HG02588 (cell line): Measurements from ENCODE around the gene UNC13B.

Experiments
- ATAC-seq: cut with Tn5 transposase; IDR thresholded peaks from one replicate; pipeline ENCODE4 v1.9.1; 2021; ENCODE audit warnings: mild to moderate bottlenecking, moderate library complexity; ENCODE audit not compliant: unreplicated experiment

Gene UNC13B

GRCh38 chr9:35415402-35416097 is 253.7 kb downstream of the UNC13B start:
- ATAC-seq = no peak

- ATAC-seq = no peak
Observed at GRCh38 chr9:35416098-35416427, 254.3 kb downstream of the UNC13B start.

GRCh38 chr9:35422346-35422745 is 260.5 kb downstream of the UNC13B start:
- ATAC-seq = no peak

- no peak for ATAC-seq
Observed at GRCh38 chr9:35422753-35423152, 260.9 kb downstream of the UNC13B start.

- no peak for ATAC-seq
Observed at GRCh38 chr9:35423499-35423898, 261.7 kb downstream of the UNC13B start.

DNA sequence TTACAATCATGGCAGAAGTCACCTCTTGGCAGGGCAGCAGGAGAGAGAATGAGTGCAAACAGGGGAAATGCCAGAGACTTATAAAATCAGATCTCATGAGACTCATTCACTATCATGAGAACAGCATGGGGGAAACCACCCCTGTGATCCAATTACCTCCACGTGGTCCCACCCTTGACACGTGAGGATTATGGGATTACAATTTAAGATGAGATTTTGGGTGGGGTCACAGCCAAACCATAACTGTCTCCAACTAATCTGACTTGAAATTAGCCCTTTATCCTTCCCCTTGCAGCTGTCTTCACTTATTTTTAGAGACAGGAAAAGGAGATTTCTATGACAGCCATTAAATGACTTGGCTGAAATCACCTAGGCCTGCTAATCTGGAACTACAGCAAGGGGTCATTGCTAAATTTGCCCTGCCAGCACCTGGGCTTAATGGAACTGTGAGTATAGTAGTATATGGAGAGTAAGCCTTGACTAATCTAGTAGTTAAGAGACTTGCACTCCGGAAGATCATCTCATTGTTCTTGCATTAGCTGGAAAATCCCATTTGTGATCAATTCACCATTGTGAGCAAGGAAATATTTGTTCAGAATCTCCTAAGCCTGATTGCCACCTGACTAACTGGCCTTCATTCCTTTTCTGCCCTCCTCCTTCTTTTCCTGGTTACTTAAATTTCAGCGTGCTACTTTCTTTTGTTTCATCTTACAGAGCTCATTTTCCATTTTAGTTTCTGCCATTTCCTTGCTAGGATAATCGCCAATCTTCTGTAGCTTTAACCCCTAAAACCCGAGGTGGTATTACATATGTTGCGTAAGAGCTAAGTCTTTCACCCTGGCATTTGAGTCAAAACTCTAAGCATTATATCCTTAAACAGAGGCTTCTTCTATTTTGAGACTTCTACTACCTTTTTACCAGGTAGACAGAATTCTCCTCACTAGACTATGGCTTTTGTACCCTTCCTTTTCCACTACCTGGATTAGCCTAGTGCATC is 262.8 kb downstream of the UNC13B start:
- no peak for ATAC-seq

DNA sequence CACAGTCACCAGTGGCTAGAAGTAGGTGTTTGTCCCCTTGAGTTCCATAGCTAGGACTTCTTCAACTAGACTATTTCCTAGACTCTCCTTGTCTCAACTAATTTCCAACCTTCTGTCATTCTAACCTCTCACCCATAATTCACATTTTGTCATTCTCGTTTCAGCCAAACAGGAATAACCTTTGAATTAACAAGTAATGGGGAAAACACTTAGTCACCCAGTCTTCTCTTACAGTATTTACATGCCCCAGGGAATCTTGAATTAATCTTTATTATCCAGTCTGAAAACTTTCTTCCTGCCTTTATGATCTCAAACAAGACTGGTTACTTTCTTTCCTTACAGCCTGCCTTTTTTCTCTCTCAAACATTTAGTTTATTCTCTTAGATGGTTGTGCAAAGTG is 264.8 kb downstream of the UNC13B start:
- no peak for ATAC-seq

GRCh38 chr9:35431467-35431866 is 269.7 kb downstream of the UNC13B start:
- no peak for ATAC-seq

DNA sequence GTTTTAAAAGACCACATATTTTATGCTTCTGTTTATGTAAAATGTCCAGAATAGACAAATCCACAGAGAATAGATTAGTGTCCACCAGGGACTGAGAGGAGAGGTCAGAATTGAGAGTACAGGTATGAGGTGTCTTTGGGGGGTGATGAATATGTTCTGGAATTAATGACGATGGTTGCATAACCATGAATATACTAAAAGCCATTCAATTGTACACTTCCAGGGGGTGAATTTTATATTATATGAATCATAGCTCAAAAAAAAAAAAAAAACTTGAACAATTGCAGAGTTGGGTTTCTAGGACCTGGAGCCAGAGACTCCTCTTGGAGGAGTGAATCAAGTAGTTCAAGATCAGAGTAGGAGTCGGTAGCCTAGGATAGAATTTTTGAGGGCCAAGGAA is 270.3 kb downstream of the UNC13B start:
- no peak for ATAC-seq

DNA sequence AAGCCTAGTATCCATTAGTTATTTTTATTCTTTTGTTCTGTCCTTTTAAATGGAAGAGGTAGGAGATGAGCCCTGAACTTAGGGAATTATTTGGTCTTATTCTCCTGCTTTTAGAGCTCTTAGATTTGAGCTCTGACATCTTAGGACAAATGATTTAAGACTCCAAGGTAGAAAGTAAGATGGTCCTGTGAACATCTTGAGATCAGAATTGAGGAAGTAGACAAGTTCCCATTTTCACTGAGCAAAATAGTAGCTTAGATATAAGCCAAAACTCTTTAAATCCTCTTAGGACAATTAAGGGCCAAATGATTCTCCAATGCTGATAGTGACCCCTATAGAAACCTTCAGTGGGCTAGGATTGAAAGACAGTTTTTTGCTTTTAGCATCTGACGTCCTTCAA is 275.1 kb downstream of the UNC13B start:
- no peak for ATAC-seq

- no peak for ATAC-seq
Observed at GRCh38 chr9:35446012-35446411, 284.2 kb downstream of the UNC13B start.

GRCh38 chr9:35448496-35448895 is 286.7 kb downstream of the UNC13B start:
- ATAC-seq = no peak

- no peak for ATAC-seq
Observed at GRCh38 chr9:35452481-35452880, 290.7 kb downstream of the UNC13B start.

GRCh38 chr9:35453786-35454185 is 292.0 kb downstream of the UNC13B start:
- ATAC-seq = no peak
